ENCODE data around the gene MOV10. TPM values are rescaled to one million over a fixed set of nuclear protein-coding genes. Genes with fewer than 3 reads are reported as not detected.
"Not testable (repeated sequence)": the region's sequence is repeated elsewhere in the genome, so short reads cannot be mapped to it uniquely, and the experiment has no call there.

The MOV10 gene, protein sequence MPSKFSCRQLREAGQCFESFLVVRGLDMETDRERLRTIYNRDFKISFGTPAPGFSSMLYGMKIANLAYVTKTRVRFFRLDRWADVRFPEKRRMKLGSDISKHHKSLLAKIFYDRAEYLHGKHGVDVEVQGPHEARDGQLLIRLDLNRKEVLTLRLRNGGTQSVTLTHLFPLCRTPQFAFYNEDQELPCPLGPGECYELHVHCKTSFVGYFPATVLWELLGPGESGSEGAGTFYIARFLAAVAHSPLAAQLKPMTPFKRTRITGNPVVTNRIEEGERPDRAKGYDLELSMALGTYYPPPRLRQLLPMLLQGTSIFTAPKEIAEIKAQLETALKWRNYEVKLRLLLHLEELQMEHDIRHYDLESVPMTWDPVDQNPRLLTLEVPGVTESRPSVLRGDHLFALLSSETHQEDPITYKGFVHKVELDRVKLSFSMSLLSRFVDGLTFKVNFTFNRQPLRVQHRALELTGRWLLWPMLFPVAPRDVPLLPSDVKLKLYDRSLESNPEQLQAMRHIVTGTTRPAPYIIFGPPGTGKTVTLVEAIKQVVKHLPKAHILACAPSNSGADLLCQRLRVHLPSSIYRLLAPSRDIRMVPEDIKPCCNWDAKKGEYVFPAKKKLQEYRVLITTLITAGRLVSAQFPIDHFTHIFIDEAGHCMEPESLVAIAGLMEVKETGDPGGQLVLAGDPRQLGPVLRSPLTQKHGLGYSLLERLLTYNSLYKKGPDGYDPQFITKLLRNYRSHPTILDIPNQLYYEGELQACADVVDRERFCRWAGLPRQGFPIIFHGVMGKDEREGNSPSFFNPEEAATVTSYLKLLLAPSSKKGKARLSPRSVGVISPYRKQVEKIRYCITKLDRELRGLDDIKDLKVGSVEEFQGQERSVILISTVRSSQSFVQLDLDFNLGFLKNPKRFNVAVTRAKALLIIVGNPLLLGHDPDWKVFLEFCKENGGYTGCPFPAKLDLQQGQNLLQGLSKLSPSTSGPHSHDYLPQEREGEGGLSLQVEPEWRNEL
- total RNA-seq (2014; rRNA removed; shearing (Covaris generic)), result 51.5 and 96.3 TPM in 2 replicates

DNA sequence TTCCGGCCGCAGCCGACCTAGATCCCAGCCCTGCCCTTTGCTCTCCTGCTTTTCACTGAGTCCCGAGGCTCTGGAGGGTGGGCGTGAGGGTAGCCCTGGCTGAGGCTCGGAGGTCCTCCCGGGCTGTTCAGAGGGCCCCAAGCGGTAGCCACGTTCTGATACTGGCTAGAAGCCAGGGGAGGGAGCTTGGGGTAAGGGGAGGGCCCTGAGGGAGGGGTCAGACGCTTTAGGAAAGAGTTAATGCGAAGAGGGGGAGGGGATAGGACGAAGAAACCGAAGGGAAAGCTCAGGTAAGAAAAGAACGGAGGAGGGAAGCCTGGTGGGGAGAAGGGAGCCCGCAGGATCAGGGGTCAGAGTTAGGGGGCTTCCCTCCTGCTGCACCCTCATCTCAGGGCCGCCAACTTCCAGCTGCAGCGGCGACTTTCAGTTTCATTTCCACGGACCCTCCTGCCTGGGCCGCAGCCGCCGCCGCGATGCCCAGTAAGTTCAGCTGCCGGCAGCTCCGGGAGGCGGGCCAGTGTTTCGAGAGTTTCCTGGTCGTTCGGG lies at the start of gene MOV10:
Gene MOV10, plus strand, starts transcription at position 220 of the 546 bp plus-strand sequence. Its CDS starts 254 bp downstream, at position 474.
- peak; percentile 82 for DNase-seq (ENCODE audit: low read depth)

DNA sequence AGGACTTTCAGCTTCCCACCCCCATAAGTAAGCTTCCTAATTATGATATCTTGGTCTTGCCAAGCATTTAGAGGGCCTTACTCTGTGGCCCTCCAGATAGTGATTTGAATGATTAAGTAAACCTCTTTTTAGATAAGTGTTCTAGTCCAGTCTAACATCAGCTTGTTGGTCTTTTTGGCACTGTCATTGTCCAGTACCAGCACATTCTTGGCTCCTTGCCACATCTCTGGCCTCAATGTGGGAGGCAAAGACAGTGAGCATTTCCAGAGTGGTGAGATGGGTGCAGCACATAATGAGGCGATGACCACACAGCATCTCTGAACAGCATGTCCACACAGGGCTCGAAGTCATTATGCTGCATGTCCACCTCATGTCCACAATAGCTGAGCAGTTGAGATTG lies 48.8 kb upstream of the MOV10 start:
- peak; percentile 64 for DNase-seq (ENCODE audit: low read depth)

DNA sequence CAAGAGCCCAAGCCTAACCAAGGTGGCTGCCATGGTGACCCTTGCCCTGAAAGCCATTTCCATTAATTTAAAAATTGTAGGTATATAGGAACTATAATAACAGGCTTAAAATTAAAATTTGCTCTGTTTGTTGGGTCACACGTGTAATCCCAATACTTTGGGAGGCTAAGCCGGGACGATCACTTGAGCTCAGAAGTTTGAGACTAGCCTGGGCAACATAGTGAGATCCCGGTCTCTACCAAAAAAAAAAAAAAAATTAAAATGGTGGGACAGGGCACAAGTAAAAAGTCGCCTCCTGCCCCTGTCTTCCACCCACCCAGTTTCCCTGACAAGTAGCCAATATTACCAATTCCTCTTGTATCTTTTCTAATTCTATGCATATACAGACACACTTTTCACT lies 48.3 kb upstream of the MOV10 start:
- no peak for DNase-seq (ENCODE audit: low read depth)

DNA sequence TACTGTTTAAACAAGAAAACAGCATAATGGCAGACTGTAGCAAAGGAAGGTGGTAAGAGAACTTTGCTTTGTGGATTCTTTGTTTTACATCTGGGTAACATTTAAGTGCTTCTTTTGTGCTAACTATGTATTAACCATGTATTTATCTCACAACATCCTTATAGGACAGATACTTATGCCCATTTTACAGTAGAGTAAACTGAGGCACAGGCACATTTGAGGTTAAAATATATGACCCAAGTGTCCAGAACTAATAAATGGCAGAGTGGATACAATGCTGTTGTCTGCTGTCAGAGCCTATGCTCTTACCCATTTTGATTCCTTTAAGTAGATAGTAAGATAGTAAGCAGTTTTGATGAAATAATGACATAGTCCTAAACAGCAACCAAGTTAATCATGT lies 47.6 kb upstream of the MOV10 start:
- no peak for DNase-seq (ENCODE audit: low read depth)

DNA sequence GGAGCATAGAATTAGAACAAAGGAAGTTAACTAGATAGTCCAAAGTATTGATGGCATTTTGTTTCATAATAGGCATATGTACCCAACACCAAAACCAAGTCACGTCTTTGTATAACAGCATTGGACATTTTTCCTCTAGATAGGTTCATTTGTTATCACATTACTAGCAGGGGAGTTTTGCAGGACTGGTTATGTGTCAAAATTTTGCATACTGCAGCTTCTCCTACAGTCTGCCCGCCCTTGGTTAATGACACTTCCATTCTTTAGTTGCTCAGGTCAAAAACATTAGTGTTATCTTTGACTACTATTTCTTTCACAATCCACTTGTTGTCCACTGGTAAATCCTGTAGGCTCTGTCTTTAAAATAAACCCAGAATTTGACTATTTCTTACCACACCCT lies 45.9 kb upstream of the MOV10 start:
- no peak for DNase-seq (ENCODE audit: low read depth)

DNA sequence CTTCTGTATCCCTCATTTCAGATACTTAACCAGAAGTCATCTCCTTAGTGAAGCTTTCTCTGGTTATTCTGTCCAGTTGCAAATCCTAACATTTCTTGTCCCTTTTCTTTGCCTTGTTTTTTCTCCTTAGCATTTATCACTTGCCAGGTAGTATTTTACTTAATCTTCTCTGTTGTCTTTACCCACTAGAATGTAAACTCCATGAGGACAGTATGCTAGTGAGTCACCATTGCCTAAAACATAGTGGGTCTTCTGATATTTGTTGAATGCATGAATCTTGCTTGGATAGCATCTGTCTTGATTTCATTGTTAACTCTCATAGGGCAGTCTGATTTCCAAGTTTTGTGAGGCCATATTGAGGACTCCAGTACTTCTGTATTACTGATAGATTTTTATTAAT lies 45.2 kb upstream of the MOV10 start:
- no peak for DNase-seq (ENCODE audit: low read depth)

DNA sequence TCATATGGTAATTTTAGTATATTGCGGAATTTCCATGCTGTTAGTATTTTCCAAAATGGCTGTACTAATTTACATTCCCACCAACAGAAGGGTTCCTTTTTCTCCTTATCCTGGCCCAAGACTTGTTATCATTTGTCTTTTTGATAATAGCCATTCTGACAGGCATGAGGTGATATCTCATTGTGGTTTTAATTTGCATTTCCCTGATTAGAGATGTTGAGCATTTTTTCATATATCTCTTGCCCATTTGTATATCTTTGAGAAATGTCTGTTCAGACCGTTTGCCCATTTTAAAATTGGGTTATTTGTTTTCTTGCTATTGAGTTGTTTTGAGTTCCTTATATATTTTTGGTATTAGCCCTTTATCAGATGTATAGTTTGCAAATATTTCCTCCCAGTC lies 40.8 kb upstream of the MOV10 start:
- DNase-seq (ENCODE audit: low read depth), result no peak

DNA sequence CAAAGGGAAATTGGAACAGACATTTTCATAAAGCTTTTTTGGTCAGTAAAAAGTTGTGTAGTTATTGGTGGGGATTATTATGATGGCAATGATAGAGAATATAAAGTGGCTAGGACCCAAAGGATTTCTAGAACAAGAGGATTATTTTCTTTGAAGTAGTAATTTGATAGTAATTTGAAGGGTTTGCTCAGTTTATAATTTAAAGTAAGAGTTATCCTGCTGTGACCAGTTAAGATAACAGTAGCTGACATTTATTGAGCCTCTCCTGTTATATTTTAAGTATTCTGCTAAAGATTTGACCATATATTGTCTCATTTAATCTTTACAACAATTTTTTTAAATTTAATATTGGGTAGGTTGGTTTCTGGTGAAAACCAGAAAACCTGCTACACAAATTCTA lies 40.1 kb upstream of the MOV10 start:
- no peak for DNase-seq (ENCODE audit: low read depth)

DNA sequence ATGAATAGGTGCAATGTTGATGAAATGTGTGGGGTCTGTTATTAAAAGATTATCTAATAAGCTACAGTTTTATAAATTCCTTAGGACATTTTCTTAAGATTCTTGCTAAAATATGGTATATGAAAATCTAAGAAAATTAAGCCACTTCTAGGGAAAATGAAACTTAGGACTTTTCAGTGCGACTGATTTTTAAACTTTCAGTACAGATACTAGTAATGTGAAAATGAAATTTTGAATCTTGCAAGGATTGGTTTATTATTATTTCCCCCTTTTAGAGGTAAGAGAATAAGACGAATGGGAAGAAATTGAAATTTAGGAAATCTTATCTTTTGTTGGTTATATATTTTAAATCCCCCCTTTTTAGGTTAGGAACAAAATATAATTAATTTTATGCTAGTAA lies 38.4 kb upstream of the MOV10 start:
- DNase-seq (ENCODE audit: low read depth), result no peak

DNA sequence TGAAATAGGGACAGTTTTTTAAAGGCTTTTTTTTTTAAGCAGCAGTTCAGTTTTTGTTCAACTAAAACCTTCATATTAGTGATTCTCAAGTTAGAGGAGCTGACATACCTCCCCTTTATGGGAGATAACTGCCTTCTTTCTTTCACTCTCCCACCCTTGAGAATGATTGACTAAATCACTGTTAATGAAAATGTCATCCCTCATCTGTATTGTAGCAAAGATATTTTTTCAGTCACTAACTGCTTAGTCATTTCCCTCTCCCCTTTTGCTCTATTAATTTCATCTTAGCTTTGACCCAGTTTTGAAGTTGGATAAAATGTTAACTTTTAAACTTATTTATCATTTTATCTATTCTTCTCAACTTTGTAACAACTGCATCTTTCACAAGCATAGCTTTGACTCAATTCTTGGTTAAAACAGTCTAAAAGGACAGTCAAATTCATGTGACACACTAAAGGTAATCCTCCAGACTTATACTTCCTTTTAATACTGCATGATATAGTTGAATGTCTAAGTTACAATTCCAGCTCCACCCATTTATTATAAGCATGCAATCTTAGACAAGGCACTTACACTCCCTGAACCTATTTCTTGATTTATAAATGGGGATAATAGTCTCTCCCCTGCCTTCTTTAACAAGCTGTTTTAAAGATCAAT lies 37.7 kb upstream of the MOV10 start:
- no peak for DNase-seq (ENCODE audit: low read depth)

DNA sequence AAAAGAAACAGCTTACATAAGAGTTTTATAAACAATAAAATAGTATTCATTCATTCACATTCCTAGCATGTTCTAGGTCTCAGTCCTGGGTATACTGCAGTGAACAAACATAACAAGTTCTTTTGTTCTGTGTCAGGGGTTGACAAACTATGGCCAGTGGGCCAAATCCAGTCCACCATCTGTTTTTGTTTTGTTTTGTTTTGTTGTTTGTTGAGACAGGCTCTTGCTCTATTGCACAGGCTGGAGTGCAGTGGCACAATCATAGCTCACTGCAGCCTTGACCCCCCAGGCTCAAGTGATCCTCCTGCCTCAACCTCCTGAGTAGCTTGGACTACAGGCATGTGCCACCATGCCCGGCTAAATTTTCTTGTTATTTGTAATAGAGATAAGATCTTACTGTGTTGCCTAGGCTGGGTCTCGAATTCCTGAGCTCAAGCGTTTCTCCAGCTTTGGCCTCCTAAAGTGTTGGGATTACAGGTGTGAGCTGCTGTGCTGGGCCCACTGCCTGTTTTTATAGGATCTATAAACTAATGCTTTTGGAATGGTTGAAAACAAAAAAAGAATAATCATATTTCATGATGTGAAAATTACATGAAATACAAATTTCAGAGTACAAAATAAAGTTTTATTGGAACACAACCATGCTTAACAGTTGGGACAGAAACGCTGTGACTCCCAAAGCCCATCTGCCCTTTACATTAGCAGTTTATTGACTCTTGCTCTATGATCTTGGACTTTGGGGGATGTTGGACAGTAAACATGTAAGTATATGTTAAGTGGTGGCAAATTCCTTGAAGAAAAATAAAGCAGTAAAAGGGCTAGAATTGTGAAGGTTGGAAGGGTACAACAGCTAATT lies 37.0 kb upstream of the MOV10 start:
- DNase-seq (ENCODE audit: low read depth), result peak; percentile 39

DNA sequence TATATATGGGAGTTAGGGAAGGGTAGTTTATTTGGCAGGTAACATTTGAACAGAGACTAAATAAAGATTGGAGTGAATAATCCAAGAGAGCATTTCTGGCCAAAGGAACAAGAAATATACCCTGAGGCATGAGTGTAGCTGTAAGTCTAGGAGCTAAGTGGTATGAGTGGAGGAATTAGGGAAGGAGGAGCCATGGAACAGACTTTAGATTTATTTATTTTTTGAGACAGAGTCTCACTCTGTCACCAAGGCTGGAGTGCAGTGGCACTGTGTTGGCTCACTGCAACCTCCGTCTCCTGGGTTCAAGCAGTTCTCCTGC lies 36.4 kb upstream of the MOV10 start:
- DNase-seq (ENCODE audit: low read depth), result peak; percentile 74

DNA sequence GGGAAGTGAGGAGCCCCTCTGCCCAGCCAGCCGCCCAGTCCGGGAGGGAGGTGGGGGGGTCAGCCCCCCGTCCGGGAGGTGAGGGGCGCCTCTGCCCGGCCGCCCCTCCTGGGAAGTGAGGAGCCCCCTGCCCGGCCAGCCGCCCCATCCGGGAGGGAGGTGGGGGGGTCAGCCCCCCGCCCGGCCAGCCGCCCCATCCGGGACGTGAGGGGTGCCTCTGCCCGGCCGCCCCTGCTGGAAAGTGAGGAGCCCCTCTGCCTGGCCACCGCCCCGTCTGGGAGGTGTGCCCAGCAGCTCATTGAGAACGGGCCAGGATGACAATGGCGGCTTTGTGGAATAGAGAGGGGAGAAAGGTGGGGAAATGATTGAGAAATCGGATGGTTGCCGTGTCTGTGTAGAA lies 34.0 kb upstream of the MOV10 start:
- DNase-seq (ENCODE audit: low read depth), result not testable (repeated sequence)

DNA sequence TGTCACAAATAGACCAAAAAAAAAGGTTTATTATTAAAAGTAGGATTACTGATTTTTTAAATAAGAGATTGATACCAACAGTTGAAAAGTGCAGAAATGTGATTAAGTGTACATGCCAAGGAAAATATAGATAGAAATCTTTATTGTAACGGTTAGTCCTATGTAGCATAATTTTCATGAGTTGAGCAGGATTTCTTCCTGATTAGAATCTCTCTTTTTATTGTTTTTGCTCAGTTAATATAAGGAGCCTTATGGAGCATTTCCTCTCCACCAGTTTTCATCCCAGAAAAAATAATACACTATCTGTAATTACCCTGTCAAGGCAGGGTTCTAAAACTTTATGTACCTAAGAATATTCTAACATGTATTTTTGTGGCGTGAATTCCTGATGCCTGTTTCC lies 31.4 kb upstream of the MOV10 start:
- no peak for DNase-seq (ENCODE audit: low read depth)

DNA sequence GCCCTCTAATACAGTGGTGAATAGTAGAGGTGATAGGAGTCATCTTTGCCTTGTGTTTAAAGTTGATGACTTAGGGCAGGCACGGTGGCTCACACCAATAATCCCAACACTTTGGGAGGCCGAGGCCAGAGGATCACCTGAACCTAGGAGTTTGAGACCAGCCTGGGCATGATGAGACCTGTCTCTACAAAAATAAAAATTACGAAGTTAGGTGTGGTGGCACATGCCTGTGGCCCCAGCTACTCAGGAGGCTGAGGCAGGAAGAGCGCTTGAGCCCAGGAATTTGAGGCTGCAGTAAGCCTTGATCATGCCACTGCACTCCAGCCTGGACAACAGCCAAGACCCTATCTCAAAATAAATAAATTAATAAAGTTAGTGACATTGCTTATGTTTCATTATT lies 28.2 kb upstream of the MOV10 start:
- no peak for DNase-seq (ENCODE audit: low read depth)

DNA sequence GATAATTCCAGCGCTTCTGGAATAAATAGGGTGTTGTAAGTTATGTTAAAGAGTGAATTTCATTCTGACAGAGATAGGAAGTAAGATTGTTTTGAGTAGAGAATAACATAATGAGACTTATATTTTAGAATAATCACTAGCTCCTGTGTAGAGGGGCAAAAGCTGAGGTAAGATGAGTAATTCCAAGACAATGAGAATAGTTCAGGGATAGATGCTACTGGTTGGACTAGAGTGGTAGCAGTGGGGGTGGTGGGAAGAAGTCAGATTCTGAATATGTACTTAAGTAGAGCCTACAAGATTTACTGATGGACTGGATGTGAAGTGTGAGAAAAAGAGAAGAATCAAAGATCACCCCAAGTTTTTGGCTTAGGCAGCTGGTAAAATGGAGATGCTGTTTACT lies 23.3 kb upstream of the MOV10 start:
- no peak for DNase-seq (ENCODE audit: low read depth)

DNA sequence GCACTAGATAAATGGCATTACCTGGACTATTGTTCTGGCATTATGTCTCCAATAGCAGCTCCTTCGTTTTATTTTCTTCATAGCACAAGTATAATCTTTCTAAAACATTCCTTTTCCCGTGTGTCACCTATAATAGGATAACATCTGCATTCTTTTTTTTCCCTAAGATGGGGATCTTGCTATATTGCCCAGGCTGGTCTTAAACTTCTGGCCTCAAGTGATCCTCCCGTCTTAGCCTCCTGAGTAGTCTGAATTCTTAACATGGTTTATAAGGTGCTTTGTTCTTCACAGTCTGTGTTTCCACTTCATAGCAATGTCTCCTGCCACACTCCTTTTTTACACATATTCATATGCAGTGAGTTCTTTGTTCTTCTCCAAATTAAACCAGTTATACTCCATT lies 8.6 kb upstream of the MOV10 start:
- DNase-seq (ENCODE audit: low read depth), result no peak

DNA sequence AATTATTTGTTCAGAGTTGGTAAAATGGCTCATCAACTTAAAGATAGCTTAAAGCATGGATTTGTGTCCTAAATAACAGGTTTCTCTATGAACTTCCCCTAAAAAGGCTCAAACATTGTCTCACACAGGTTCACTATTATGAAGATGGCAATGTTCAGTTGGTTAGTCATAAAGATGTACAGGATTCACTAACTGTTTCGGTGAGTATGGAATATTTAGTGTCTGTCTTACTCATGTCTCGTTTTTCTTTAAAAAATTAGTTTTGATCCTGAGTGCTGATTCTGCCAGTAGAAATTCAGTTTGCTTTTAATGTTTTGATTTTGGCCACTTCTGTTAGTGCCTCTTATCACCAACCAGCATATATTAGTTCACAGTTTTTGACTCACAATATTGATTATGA lies 7.5 kb upstream of the MOV10 start:
- no peak for DNase-seq (ENCODE audit: low read depth)

DNA sequence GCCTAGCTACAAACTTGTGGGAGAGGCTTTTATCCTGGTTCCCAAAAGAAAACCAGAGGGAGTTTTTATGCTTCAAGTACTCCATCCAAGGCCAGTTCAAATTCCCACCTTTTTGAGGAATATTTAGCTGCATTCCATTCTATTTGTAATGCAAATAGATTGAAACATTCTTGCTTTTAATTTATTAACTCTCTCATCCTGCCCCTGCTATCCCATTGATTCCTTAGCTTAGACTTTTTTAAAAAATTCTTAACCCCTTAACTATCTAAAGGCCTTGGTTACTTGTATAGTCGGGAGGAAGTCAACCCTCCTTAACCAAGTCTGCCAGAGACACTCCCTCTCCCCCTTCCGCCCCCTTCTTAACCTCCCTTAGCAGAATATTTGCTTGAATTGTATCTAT lies 2.5 kb upstream of the MOV10 start:
- no peak for DNase-seq (ENCODE audit: low read depth)

DNA sequence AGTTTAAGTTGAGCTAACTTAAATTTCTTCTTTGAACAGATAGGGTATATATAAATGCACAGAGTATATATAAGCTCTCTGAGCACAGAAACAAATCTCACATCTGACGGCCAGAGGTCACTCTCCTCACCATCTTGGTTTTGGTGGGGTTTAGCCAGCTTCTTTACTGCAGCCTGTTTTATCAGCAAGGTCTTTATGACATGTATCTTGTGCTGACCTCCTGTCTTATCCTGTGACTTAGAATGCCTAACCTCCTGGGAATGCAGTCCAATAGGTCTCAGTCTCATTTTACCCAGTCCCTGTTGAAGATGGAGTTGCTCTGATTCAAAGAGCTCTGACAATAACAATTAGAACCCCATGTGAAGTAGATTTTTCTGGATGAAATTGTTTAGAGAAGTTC lies 1.6 kb upstream of the MOV10 start:
- DNase-seq (ENCODE audit: low read depth), result peak; percentile 9
